GM18511 (cell line): ENCODE measurements around the gene DSTYK.
"Not testable (repeated sequence)": the region's sequence is repeated elsewhere in the genome, so short reads cannot be mapped to it uniquely, and the experiment has no call there.

Experiments used
- ATAC-seq: cut with Tn5 transposase; IDR thresholded peaks from one replicate; pipeline ENCODE4 v1.9.1; 2021; ENCODE audit warnings: mild to moderate bottlenecking, moderate library complexity; ENCODE audit not compliant: unreplicated experiment

The DSTYK gene

DNA sequence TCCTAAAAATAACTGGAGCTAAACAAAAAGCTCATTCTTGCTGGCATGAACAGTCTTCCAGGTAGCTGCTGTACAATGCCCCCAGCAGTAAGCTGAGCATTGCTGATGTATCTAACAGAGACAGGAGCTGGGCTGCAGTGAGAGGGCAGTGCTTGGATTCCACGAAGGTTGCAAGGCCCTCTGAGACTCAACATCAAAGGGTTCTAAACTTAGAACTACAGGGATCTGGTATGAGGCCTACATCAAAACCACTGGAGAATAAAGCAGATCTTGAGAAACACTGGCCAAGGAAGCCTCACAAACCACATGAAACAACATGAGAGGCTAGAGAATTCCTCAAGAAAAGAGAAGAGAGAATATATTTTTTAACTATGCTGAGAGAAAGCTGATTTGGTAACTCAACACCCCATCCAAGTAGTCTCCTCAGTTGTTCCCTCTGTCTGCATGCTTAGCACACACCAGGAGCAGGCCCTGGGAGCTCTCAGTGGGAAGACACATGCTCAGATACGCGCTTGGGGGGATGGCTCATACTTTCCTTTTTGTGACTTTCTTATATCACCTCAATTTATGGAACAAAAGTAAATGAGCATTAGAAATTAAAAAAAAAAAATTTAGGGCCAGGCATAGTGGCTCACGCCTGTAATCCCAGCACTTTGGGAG, 27.7 kb downstream of the DSTYK start:
- ATAC-seq = no peak

GRCh38 chr1:205182930-205183329, 28.6 kb downstream of the DSTYK start:
- ATAC-seq = no peak

DNA sequence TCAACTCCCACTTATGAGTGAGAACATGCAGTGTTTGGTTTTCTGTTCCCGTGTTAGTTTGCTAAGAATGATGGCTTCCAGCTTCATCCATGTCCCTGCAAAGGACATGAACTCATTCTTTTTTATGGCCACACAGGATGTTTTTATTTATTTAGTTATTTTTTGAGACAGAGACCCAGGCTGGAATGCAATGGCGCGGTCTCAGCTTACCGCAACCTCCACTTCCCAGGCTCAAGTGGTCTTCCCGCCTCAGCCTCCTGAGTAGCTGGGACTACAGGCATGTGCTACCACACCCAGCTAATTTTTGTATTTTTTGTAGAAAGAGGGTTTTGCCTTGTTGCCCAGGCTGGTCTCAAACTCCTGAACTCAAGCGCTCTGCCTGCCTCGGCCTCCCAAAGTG, 31.2 kb downstream of the DSTYK start:
- not testable (repeated sequence) for ATAC-seq

DNA sequence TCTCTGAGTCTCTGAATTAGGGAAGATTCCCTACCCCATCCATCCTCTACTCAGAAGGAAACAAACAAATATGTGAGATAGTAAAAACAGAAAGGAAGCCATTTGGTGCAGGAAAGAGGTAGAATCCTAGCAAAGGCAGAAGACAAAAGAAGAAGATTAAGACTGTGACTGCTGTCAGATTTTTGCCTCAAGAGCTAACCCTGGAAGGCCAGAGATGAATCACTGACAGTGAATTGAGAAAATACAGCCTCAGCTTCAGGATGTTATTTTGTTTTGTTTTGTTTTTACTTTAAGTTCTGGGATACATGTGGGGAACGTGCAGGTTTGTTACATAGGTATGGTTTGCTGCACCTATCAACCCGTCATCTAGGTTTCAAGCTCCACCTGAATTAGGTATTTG, 31.7 kb downstream of the DSTYK start:
- ATAC-seq = no peak

DNA sequence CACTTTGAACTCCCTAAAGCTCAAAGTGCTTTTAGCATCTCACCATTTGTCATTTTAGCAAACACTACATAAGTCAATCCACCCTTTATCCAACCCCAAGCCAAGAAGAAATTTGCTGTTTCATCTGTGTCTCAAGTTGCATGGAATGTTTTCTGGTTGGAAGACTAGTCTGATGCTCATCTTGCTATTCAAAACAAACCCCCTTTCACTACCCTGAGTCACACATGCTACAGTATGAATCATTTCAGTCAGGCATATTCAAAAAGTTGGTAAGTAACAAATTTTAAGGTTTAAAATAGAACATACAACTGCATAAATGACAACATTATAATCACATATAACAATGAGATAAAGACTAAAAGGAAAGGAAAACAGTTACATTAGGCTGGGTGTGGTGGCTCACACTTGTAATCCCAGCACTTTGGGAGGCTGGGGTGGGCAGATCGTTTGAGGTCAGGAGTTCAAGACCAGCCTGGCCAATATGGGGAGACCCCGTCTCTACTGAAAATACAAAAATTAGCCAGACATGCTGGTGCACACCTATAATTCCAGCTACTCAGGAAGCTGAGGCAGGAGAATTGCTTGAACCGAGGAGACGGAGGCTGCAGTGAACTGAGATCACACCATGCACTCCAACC, 38.7 kb downstream of the DSTYK start:
- ATAC-seq = no peak

DNA sequence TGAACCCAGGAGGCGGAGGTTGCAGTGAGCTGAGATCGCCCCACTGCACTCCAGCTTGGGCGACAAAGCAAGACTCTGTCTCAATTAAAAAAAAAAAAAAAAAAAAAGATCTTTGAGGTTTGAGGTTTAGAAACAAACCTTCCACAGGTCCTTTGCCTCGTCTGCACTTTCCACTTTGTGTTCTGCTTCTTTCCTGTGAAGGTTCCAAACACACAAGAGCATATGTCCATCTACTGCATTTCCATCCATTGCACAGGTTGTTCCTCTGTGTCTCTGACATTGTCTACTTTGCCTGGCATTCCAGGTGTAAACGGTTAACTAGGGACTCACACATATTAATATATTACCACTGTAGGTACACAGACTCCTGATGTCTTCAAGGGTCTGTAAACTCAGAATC, 40.1 kb downstream of the DSTYK start:
- no peak for ATAC-seq

GRCh38 chr1:205170532-205171269, 40.8 kb downstream of the DSTYK start:
- no peak for ATAC-seq

GRCh38 chr1:205169248-205169647, 42.3 kb downstream of the DSTYK start:
- ATAC-seq = no peak

DNA sequence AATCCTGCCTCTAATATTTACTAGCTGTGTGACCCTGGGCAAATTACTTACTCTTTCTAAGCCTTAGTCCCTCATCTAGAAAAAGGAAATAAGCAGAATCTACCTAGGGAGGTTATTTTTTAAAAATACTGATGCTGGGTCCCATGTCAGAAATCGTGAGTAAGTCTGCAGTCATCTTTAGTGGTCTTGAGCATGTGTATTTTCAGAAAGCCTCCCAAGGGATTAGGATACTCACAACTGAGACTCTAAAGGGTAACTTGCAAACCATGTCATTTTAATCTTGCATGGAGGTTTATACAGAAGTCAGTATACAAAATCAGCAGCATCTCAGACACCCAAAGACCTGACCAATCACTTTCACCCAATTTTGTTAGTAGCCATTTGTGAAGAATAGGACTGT, 43.2 kb downstream of the DSTYK start:
- ATAC-seq = no peak

DNA sequence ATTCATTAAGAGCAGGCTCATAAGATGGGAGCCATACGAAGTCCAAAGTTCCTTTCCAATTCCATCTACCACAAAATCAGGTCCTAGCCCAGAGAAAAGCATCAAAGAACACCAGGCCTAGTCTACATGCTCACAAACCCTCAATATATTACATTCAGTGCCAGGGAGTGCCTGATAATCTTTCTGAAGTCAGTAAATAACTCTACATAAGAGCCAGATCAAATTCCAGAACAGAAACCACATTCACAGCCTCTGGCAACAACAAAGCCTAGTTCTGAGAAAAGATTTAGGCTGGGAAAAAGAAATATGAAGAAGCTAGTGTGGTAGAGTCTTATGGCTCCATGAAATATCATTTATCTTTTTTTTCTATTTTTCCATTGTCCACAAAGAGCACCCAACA, 49.2 kb downstream of the DSTYK start:
- ATAC-seq = no peak

- no peak for ATAC-seq
Measured at GRCh38 chr1:205161076-205161475, 50.4 kb downstream of the DSTYK start.

DNA sequence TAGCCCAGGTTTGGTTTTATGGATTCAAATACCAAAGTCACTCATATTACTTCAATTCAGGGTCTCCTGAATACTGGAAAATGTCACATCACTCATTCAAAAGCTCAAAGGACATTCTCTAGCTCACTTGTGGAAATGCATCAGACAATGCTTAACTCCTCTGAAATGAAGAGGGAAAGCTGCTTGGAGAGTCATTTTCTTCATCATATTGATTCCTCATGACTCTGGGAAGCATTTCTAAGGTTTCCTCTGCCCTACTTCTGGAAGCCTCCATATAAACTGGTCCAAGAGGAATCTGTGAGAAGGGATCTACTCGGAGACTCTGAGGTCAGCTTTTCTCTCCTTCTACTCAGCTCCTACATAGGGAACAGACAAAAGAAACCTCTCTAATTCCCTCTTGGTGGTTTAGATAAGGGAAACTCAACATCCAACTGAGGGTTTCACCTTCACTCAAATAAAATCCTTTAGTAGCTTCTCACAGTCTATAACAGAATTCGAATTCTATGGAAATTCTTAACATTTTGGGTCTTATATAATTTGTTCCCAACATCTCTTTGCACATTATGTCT, 53.4 kb downstream of the DSTYK start:
- ATAC-seq = no peak

DNA sequence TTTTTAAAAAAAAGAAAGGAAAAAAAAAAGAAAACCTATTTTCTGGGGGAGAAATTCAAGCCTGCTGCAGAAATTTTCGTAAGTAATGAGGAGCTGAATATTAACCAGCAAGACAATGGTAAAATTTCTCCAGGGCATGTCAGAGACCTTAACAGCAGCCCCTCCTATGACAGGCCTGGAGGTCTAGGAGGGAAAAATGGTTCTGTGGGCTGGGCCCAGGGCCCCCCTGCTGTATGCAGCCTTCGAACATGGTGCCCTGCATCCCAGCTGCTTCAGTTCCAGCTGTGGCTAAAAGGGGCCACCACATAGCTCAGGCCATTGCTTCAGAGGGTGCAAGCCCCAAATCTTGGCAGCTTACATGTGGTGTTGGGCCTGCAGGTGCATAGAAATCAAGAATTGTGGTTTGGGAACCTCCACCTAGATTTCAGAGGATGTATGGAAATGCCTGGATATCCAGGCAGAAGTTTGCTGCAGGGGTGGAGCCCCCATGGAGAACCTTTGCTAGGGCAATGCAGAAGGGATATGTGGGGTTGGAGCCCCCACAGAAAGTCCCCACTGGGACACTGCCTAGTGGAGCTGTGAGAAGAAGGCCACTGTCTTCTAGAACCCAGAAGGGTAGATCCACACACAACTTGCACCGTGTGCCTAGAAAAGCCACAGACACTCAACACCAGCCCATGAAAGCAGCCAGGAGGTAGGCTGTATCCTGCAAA, 55.7 kb downstream of the DSTYK start:
- ATAC-seq = not testable (repeated sequence)

DNA sequence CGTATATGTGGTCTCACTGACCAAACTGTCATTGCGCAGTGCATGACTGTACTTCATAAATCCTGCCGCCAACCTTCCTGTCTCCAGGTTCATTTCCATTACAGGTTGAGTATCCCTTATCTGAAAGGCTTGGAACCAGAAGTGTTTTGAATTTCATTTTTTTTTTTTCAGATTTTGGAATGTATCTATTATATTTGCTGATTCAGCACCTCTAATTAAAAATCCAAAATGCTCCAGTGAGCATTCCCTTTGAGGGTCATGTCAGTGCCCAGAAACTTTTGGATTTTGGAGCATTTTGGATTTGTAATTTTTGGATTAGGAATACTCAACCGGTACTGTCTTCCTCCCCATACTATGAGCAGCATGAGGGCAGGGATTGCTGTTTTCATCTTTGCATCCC, 59.0 kb downstream of the DSTYK start:
- ATAC-seq = no peak

DNA sequence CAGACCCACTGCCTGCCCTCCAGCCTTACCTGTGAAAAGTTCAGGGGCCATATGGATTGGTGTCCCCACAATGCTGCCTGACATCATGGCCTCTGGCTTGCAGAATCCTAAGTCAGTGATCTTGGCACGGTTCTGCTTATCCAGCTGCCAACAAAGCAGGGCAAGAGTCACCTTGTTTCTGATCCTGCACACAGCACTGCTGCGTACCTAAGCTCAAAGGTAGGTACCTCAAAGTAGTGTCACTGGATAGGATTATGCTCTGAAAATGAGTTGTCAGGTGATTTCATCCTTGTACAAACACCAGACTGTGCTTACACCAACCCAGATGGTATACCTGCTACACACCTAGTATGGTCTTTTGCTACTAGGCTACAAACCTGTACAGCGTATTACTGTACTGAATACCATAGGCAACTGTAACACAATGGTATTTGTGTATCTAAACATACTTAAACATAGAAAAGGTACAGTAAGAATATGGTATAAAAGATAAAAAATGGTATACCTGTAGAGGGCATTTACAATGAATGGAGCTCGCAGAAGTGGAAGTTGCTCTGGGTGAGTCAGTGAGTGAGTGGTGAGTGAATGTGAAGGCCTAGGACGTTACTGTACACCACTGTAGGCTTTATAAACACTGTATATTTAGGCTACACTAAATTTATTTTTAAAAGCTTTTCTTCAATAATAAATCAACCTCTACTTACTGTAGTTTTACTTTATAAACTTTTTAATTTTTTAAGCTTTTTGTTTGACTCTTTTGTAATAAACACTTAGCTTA, 60.7 kb downstream of the DSTYK start:
- no peak for ATAC-seq

GRCh38 chr1:205147191-205147835, 64.2 kb downstream of the DSTYK start:
- no peak for ATAC-seq

GRCh38 chr1:205144751-205145150, 66.8 kb downstream of the DSTYK start:
- no peak for ATAC-seq

- ATAC-seq = no peak
Measured at GRCh38 chr1:205144046-205144720, 67.3 kb downstream of the DSTYK start.

DNA sequence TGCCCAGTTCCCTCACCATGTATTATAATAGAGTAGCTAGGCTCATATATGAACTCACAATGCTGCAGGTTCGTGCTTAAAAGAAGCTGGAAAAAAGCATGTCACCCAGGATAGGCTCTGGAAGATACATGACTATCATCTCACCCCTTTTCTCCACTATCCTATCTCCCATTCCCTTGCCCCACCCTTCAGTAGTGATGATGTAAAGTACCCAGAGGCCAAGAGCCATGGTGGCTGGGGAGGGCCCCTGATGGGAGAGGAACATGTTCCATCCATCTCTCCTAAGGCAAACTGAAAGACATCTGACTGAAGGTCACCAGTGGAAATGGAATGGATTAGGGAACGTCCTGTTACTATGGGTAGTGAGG, 69.4 kb downstream of the DSTYK start:
- no peak for ATAC-seq
